Endodermal cell (in vitro differentiated cells): Measurements from ENCODE around the gene KBTBD13. TPM values are rescaled to one million over a fixed set of nuclear protein-coding genes. Genes with fewer than 3 reads are reported as not detected.

Experiments
- DNase-seq: peaks from one replicate; pipeline ENCODE4 v3.0.0-alpha.2; 2017
- H3K27ac ChIP-seq: 2 replicates; pipeline ENCODE4 v1.5.1; 2013; ENCODE audit warnings: mild to moderate bottlenecking, low read depth, low read length, moderate library complexity
- H3K27me3 ChIP-seq: 2 replicates; pipeline ENCODE4 v1.6.1; 2013; ENCODE audit warnings: mild to moderate bottlenecking, low read length, moderate library complexity; ENCODE audit not compliant: insufficient read depth, control insufficient read depth, poor library complexity, severe bottlenecking
- H3K36me3 ChIP-seq: 2 replicates; pipeline ENCODE4 v1.7.0; 2013; ENCODE audit warnings: mild to moderate bottlenecking, low read length, moderate library complexity; ENCODE audit not compliant: control insufficient read depth, insufficient read depth
- H3K4me1 ChIP-seq: one replicate; pipeline ENCODE4 v1.7.0; 2013; ENCODE audit warnings: low read length; ENCODE audit not compliant: control insufficient read depth, insufficient read depth
- H3K4me3 ChIP-seq: 2 replicates; pipeline ENCODE4 v1.5.1; 2013; ENCODE audit warnings: mild to moderate bottlenecking, low read length, moderate library complexity
- H3K9ac ChIP-seq: 2 replicates; pipeline ENCODE4 v1.6.1; 2013; ENCODE audit warnings: mild to moderate bottlenecking, low read length, moderate library complexity; ENCODE audit not compliant: poor library complexity, severe bottlenecking; ENCODE audit errors: extremely low read depth
- H3K9me3 ChIP-seq: 2 replicates; pipeline ENCODE4 v1.6.1; 2013; ENCODE audit warnings: mild to moderate bottlenecking, low read length, moderate library complexity; ENCODE audit not compliant: control insufficient read depth
- H3K27ac Mint-ChIP-seq: 2 replicates; pipeline ENCODE4 v1.8.0; 2020; ENCODE audit warnings: mixed read lengths
- H3K27me3 Mint-ChIP-seq: 2 replicates; pipeline ENCODE4 v1.8.0; 2021; ENCODE audit warnings: mild to moderate bottlenecking, mixed read lengths; ENCODE audit not compliant: insufficient read depth
- H3K36me3 Mint-ChIP-seq: 2 replicates; pipeline ENCODE4 v1.8.0; 2020; ENCODE audit warnings: low read depth, mixed read lengths
- H3K4me1 Mint-ChIP-seq: 2 replicates; pipeline ENCODE4 v1.8.0; 2020; ENCODE audit warnings: mixed read lengths
- H3K4me3 Mint-ChIP-seq: 2 replicates; pipeline ENCODE4 v1.8.0; 2020; ENCODE audit warnings: mild to moderate bottlenecking, moderate library complexity, mixed read lengths
- H3K9me3 Mint-ChIP-seq: 2 replicates; pipeline ENCODE4 v1.8.0; 2020; ENCODE audit warnings: mild to moderate bottlenecking, mixed read lengths
- CTCF ChIP-seq: fragments of 200-600 bp; sonication (generic); conservative IDR thresholded peaks from 2 replicates; pipeline ENCODE4 v1.5.0; 2021; ENCODE audit warnings: antibody characterized with exemption, mild to moderate bottlenecking
- WGBS, 2 experiments: methylation state at CpG; one replicate each; pipeline versions ENCODE4 v1.1.5 to v1.1.7; 2013; ENCODE audit warnings: missing lambda C conversion rate in 2 of 2, mixed read lengths in 1 of 2; ENCODE audit not compliant: insufficient coverage in 1 of 2, insufficient read length in 1 of 2; 5-methylcytosine and 5-hydroxymethylcytosine counted together
- total RNA-seq, 2 donors: library from RNA; stranded (reverse); fragmentation: NEBNext Ultra II Directional in 1 of 2; extraction: Animal tissue kit (Norgen Biotek cat#: 25700) in 1 of 2; gene quantifications; 2 replicates in 1 of 2; 3 replicates in 1 of 2; pipeline ENCODE4 v1.2.1, GENCODE V29; 2021

The KBTBD13 gene
- total RNA-seq, 2 donors from 2014 or later: not detected

- no peak overlapping the region for H3K9ac ChIP-seq
- peaks cover 46% of the 10 kb centered on the region for H3K4me1 Mint-ChIP-seq
- H3K27me3 Mint-ChIP-seq: peaks cover 68% of the 10 kb centered on the region
- no peak overlapping the region for H3K27ac Mint-ChIP-seq
- 85 to 86% methylated on average over 5 to 6 of the region's 6 CpGs for WGBS, 2 experiments
- H3K36me3 ChIP-seq: no peaks in the 10 kb centered on the region
- no peak for TF ChIP-seq CTCF
- H3K9me3 Mint-ChIP-seq: peaks cover 6% of the 10 kb centered on the region
- H3K9me3 ChIP-seq: no peaks in the 10 kb centered on the region
- no peak overlapping the region for H3K4me3 Mint-ChIP-seq
- H3K4me1 ChIP-seq: peaks cover 14% of the 10 kb centered on the region
- no peaks in the 10 kb centered on the region for H3K27me3 ChIP-seq
- no peak overlapping the region for H3K27ac ChIP-seq
- DNase-seq: no peak
- H3K4me3 ChIP-seq: no peak overlapping the region
- peaks cover 1% of the 10 kb centered on the region for H3K36me3 Mint-ChIP-seq
These were observed 4.7 kb downstream of the KBTBD13 start for GRCh38 chr15:65081270-65081669.

DNA sequence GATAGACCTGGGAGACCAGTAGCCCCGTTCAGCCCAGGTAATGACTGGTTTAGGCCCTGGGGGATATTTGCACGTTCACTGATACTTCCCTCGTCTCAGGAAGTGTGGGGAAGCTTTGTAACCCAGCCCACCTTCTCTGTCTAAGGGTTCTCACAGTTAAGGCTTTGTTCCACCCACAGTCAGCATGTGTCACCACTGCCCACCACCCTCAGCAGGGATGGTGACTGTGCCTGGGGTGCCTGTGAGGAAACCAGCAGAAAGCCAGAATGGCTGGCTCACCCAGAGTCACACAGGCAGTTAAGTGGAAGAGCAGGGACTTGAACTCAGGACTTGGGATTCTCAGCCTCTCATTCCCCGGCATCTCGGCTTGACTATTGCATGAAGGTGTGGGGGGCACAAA is 5.2 kb downstream of the KBTBD13 start:
- no peak overlapping the region for H3K4me3 ChIP-seq
- Mint-ChIP-seq H3K4me1 (peaks cover 48% of the 10 kb centered on the region), H3K36me3 (no peaks in the 10 kb centered on the region), H3K4me3 (no peak overlapping the region), H3K9me3 (peaks cover 4% of the 10 kb centered on the region), H3K27ac (no peak overlapping the region), H3K27me3 (peaks cover 65% of the 10 kb centered on the region)
- 87% methylated on average over 5 of the region's 5 CpGs for WGBS, 2 experiments
- TF ChIP-seq CTCF: no peak
- no peak overlapping the region for H3K9ac ChIP-seq
- H3K27me3 ChIP-seq: no peaks in the 10 kb centered on the region
- H3K9me3 ChIP-seq: no peaks in the 10 kb centered on the region
- DNase-seq: no peak
- H3K27ac ChIP-seq: no peak overlapping the region
- H3K36me3 ChIP-seq: no peaks in the 10 kb centered on the region
- peaks cover 18% of the 10 kb centered on the region for H3K4me1 ChIP-seq

DNA sequence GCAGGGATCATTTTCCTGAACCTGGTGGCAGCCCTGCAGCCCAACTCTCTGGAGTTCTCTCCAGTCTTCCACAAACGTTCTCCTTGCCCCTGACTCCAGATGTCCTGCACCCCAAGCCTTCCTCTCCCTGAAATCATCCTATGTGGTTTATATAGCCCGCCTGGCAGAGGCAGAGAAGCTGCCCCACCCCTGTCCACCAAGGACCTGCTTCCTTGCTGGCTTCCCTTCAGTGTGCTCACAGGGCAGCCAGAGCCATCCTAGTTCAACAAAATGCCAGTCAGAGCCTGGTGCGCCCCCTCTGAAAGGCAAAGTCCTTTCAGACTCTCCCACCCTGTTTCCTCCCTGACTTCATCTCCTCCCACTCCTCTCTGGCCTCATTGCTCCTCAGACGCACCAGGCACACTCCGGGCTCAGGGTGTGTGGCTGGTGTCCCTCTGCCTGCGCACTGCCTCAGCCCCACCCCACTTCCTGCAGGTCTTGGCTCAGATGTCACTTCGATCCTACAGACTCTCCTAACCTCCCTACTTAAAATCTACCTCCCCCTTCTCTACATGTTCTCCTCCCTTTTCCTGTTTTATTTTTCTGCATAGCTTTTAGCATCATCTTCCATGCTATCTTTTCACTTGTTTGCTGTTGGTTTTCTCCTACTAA is 5.9 kb downstream of the KBTBD13 start:
- peaks cover 65% of the 10 kb centered on the region for H3K27me3 Mint-ChIP-seq
- H3K4me3 ChIP-seq: no peak overlapping the region

More for the DNA sequence above, 5.9 kb downstream of the KBTBD13 start:
- peak overlapping the region; percentile 15 for H3K27ac Mint-ChIP-seq
- H3K4me1 Mint-ChIP-seq: peaks cover 54% of the 10 kb centered on the region
- no peaks in the 10 kb centered on the region for H3K36me3 Mint-ChIP-seq
- H3K9me3 ChIP-seq: no peaks in the 10 kb centered on the region
- no peaks in the 10 kb centered on the region for H3K36me3 ChIP-seq
- peaks cover 23% of the 10 kb centered on the region for H3K4me1 ChIP-seq
- WGBS, 2 experiments: 26 to 50% methylated on average over 5 to 7 of the region's 7 CpGs
- H3K27ac ChIP-seq: no peak overlapping the region
- TF ChIP-seq CTCF: no peak
- H3K9ac ChIP-seq: no peak overlapping the region
- peaks cover 4% of the 10 kb centered on the region for H3K9me3 Mint-ChIP-seq
- DNase-seq: peak; percentile 81
- no peaks in the 10 kb centered on the region for H3K27me3 ChIP-seq
- H3K4me3 Mint-ChIP-seq: peak overlapping the region; percentile 3
